ENCODE measurements around the gene STK39.
A peak's percentile ranks its signal among the peaks of the same experiment; 100 is the strongest.

STK39 gene

DNA sequence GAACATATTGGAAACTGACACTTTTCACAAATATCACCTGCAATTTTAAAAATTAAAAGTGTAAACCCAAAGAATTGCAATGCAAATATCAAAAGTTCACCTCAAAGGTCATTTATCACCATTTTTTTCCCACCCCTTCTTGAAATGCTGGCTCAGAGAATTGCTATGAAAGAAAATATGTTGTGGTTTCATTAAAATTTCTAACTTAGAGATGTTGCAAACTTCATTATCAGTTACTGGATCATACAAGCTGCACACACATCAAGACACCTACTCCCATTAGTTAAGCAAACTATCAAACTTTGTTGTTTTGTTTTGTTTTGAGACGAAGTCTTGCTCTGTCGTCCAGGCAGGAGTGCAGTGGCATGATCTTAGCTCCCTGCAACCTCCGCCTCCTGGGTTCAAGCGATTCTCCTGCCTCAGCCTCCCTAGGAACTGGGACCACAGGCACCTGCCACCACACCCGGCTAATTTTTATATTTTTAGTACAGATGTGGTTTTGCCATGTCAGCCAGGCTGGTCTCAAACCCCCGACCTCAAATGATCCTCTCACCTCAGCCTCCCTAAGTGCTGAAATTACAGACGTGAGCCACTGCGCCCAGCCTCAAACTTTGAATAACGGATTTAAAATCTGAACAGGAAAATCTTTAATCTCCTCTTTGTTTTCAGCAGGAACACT is 37.0 kb downstream of the STK39 start:
- DNase-seq (ENCODE audit: low read depth in 3 of 3), result no peak

DNA sequence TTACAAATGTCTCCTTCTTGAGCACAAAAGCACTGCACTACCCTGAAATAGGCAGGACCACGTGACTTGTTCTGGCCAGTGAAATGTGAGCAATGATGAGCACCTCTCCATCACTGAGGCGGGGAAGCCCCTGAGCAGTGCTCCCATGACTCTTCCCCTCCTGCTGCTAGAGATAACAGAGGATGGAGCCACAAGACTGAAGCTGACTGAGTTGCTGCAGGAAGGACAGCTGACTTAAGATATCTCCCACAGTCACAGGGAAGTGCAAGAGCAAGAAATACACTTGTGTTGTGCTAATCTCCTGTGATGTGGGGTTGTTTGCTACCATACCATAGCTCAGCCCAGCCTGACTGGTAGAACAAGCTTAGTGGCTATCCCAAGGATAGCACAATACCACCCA is 38.7 kb downstream of the STK39 start:
- no peak for DNase-seq (ENCODE audit: low read depth in 3 of 3)

DNA sequence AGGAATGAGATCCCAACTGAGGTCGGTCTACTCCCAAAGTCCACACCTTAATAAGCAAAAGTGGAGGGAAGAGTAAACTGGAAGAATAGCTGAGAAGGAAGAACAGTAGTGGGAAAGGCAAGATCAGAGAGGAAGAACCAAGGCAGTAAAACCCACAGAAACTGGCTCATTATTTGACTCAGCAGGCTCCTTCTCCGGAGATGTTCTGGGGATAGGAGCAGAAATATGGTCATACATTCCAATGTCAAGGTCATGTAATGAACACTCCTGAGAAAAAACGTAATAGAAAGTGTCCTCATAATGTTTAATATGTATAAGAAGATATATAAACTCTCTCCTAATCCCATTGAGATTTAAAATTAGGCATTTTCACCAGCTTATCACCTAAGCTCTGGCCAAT is 39.5 kb downstream of the STK39 start:
- no peak for DNase-seq (ENCODE audit: low read depth in 3 of 3)

DNA sequence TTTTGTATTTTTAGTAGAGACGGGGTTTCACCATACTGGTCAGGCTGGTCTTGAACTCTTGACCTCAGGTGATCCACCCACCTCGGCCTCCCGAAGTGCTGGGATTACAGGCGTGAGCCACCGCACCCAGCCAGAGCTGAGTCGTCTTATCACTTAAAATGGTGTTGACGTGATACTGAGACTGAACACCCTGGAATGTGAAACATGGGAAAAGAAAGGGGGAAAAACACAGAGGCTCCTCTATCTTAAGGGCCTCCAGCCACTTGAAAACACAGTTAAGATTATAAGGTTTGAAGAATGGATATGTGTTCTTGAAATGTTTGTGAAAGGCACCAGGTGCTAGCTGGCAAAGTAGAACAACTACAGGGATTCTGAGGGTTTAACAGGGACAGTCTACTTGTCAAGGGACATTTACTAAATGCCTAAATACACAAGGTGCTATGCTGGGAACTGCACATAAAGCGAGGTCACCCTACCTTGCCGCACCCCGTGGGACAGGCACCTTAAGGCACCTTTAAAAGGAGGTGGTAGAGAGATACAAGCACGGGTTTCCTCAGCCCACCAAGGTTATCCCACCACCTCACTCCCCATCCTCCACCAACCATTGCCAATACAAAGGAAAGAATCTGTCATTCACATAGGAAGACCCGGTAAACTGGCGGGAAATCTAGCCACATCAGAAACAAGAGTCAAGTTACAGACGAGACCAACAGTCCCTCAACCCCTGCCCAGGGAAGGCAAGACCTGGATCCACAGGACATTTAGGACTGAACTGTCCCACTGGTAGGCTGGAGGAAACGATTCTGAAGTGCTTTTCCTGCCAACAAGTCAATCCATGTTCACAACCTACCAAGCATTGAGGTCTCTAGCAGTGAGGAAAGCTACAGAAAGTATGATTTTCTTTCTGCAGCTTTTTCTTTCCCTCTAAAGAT is 43.4 kb downstream of the STK39 start:
- DNase-seq (ENCODE audit: low read depth in 3 of 3), result no peak

DNA sequence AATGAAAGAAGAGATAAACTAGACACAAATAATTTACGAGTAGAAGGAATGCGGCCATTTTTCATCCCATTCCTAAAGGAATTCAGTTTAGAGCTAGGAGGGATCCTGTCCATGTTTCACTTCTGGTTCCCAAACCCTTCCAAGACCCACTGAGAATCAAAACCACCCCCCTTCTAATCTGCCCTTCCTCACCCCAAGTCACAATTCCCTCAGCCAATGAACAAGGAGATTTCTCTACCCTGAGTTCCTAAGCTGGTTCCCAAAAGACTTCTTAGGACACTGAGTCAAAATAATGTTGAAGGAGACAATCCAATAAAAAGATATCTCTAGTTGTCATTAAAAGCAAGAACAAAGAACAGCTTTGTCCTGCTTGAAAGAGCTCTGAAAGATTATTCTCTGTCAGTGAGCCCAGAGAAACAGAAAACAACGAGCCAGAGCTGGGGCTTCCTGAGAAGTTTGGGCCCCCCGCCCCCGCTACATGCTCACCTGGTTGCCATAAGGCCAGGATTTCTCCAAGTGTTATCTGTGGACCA is 45.7 kb downstream of the STK39 start:
- no peak for DNase-seq (ENCODE audit: low read depth in 3 of 3)

DNA sequence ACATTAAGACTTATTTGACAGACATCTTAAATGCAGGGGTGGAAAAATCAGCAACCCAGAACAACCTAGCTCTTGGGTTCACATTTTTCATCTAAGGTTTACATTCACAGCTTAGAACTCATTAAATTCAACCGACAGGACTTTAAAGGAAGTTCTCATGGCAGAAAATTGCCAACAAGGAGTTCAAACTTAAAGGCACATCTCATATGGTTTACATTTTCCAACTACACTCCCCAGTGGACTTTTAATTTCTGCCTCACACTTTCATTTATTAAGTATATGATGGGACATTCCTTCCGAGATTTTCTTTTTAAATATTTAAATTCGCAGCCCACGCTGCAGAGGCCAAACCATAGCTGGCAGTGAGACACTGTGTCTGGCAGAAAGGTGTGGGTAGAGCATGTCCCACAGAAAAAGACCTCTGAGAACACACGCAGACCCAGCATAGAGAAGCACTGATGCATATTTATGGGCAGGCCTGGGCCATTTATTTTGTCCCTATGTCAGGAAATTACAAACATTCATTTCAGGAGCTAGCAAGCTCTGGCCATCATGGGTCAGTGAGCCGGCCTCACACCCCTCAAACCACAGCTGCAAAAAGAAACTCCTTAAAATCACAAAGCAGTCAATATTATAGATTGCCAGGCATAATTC is 46.3 kb downstream of the STK39 start:
- no peak for DNase-seq (ENCODE audit: low read depth in 3 of 3)

DNA sequence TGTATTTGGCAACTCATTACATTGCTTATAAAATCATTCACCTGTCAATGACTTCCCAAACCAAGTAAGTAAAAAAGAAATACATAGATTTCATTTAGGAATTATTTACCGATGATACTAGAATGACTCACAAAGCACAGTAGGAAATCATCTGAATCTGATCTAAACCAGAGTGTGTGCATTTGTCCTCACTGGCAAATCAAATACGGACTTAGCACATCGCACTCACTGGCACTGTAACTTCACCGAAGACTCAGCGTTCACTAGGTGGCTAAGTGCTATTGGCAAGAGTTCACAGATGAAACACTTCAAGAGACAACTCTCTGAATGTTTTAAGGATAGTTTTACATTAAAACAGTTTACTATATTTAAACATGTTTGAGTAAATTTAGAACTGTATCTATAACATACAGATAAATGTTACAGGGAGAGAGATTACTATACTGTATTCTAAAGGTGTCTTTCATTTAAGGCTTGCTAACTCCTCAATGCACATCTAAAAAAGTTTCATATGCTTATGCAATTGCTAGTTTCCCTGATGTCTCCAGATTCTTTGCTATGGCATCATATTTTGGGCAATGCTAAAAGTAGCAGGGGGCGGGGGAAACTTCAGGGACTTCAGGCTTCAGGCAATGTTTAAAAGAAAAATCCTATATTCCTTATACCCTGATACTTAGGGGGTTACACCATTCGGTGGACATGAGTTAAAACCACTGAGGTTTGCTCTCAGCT is 48.8 kb downstream of the STK39 start:
- DNase-seq (ENCODE audit: low read depth in 3 of 3), result no peak

DNA sequence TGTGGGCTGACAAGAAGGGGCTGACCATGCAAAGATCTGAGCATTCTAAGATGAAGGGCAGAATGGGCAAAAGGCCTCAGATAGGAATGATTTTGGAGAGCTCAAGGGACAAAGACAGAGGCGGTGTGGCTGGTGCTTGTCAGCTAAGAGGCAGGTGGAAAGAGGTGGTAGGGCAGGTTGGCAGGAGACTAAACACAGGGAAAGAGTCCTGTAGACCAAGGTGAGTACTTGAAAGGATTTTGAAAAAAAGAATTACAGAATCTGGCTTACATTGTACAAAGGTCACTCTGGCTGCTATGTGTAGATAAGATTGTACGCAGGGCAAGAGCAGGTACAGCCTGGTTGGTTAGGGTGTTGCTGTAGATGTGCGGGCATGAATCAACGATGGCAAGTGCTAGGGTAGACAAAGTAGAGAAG is 50.6 kb downstream of the STK39 start:
- DNase-seq (ENCODE audit: low read depth in 3 of 3), result no peak

DNA sequence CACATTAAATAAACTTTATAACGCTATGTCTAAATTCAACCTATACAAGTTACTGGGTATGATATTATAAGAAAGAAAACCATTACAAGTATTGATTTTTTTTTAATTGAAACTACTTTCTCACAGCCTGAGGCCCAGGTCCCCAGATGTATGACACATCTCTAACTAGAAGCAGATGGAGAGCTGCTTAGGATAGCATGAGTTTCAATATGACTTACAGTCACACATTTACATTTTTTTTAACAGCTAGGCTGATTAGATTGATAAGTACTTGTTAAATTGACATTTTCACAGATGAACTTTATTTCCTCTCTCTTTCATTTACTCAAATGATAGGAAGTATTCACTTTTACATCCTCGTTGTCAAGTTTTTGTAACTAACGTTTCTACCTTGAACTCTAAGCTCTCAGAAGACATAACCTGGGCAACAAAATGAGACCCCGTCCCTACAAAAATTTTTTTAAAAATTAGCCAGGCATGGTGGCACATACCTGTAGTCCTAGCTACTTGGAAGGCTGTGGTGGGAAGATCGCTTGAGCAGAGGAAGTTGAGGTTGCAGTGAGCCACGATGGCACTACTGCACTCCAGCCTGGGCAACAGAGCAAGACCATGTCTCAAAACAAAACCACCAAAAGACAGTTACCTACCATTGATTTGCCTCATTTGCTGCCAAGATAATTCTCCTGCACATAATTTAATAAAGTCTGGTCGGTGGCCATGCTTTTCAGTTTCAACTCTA is 52.4 kb downstream of the STK39 start:
- peak in 2 of 3 experiments; percentile 22 to 41 for DNase-seq (ENCODE audit: low read depth in 3 of 3)

DNA sequence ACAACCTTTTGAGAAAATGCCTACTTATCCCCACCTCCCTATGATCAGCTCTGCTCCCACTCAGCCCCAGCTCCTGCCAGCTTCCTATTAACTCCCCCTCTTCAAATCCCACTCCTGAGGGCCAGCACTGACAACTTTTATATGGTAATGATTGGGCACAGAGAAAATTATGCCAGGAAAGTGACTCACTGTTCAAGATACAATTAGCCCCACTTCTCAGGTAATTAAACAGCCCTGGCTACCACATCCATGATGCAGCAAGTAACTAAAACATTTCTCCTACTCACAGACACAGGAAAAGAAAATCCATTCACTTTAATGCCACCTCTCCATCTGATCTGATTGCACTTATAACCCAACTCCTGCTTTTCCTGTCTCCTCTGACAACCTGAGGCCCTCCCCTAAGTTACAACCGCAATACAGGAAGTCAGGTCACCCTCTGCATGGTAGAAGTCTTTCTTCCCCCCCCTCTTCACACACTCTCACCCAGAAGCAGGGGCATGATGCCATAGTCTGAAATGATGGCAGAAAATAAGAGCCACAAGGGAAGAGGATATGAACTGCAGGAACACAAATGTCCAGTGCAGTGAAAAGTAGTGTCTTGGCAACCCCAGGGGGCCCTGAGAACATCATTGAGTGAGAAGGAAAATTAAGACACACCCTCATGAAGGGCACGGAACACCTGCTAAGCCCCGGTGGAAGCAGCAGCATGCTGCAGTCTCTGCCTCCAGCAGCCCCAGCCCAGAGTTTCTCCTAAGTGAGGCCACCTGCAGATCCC is 54.4 kb downstream of the STK39 start:
- no peak for DNase-seq (ENCODE audit: low read depth in 3 of 3)

DNA sequence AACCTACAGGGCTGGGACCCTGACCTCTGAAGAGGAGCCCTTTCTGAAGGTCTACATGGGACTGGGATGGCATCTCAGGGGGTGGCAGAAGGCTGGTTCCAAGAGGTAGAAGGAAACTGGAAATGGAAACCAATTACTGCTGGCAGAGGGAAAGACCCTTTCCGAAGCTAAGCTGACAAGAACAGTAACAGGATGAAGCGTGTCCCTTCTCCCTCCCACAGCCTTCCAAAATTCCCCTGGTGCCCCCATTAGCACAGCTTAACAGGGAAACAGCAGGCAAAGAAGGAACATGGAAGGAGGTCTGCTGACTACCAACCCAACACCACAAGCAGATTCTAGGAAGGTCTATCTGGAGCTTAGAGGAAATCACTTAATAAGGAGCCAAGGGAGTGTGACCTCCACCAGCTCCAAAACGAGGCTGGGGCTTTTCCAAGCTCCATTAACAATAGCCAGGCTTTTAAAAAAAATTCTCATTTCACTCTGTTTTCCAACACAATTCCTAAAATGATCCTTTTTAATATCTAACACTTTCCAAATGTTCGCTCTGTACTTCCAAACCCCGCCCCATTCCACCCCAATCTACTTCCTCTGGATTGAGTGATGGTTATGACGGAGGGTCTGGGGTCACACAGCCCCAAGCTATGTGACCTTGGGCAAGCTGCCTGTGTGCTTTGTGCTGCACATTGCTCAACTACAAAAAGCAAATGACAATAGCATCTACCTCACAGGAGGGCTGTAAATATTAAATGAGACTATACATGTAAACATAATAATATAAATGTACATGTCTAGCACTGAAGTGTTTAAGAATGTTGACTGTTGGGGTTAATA is 55.2 kb downstream of the STK39 start:
- no peak for DNase-seq (ENCODE audit: low read depth in 3 of 3)

DNA sequence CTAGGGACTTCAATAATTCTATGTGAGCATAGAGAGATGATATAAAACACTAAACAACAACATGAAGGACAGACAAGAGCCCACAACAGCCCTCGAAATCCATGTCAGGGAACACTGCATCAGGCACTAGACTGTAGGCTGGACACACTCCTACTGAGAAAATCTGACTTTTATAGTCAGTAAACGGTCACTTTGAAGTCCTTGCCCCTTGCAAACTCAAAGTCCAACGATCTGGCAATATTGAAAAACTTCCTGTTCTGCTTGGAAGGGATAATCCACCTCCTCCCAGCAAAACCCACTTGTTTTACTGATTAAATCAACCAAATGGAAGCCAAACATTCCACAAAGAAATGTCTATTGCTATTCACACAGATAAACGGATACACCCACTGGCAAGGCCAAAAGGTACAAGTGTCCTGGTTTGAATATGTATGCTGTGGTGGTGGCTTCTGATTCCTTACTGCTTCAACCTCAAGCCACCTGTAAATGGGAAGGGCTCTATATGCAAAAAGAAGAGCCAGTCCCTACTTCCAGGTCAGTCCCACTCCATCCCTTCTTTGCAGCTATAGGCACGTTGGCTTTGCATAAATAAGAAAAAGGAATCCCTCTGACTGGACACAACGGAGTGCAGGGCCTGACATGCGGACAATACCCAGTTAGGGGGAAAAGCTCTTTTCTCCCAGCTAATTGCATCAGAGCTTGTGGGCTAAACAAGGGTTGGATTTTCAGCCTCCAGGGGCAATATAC is 56.6 kb downstream of the STK39 start:
- no peak for DNase-seq (ENCODE audit: low read depth in 3 of 3)

DNA sequence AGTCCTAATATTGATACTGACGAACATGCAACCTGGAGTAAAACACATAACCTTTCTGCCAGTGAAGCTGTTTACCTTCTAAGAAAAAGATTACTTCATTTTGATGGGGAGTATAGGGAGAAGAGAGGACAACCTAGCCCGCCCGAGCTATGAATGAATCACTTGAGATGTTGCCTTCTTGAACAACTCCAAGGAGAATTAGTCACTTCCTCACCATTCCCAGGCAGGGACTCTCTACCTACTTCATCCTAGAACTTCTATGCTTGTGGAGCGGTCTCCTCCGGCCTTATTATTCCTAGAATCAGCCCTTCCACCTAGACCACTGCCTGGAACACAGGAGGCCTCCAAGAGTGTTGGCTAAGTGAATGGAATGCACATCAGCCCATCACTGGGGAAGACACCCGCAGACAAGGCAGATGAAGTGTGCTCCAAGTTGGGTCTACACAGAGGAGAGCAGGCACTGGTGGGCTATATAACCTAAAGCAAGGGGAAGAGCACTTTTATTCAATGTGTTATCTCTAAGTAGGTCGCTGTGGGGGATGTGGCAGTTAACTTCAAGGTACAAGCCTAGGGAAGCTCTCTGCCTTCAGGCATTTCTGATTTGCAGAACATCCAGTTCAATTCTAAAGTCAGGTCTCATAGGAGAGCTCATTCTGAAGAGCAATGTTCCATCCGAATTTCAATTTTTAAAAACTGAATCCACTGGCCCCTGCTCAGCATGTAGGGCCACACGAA is 57.4 kb downstream of the STK39 start:
- DNase-seq (ENCODE audit: low read depth in 3 of 3), result no peak

DNA sequence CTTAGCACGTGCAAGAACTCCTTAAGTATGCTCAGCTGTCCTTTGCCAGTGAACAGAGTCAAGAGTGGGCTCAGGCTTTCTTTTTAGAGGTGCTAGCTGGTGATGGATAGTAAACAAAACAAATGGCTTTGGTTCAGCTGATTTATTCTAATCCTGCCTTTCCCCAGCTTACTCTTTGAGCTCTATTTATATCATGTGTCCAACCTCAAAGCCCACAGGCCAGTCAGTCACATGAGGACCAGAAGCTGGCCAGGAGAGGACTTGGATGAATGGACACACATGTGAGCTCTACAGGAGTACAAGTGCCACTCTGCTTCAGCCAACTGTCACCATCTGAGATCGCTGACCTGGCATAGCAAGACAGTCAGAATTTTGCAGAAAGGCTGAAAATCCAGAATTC is 59.4 kb downstream of the STK39 start:
- no peak for DNase-seq (ENCODE audit: low read depth in 3 of 3)

DNA sequence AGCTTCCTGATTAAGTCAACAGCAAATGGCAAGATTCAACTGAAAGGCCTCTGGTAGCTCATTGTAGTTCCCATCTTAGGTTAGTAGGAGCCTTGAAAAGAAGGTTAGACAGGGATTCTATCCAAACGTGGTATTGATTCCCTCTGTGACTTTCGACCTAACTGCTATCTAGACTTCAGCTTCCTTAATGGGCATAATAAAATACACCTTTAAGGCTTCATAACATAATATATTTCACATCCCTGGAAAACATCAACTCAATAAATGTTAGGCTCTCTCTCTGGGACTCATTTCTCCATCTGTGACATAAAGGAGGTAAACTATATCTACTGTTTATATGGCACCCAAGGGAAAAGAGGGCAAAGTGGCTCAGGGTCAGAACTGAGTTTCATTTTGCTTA is 60.9 kb downstream of the STK39 start:
- DNase-seq (ENCODE audit: low read depth in 3 of 3), result no peak

DNA sequence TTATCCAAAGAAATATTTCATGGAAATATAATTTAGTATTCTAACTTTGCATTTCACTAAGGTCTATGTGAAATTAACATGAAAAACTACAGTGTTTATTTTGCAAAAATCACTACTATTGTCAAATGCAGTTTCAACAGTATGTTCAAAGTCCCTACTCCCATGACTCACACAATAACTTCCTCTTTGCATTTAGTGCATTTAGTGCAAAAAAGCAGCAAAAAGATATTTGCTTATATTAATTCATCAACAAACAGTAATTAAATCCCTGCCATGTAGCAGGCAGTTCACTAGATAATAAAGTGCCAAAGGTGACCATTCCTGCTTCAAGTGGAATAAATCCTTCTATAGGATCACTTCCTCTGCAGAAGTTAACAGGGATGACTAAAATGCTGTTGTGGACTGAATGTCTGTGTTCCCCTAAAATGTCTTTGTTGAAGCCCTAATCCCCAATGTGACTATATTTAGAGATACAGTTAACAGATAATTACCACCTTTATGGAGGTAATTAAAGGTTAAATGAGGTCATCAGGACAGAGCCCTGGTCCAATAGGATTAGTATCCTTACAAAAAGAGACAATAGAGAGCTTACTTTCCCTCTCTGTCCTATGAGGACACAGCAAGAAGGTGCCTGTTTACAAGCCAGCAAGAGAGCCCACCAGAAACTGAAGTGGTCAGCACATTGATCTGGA is 61.7 kb downstream of the STK39 start:
- DNase-seq (ENCODE audit: low read depth in 3 of 3), result no peak
